ENCODE measurements around the gene ABHD8. TPM values are rescaled to one million over a fixed set of nuclear protein-coding genes. Genes with fewer than 3 reads are reported as not detected.

The ABHD8 gene
- total and polyA plus RNA-seq, 8 donors = 4.9 to 28.1 (median 10.9) TPM

GRCh38 chr19:17266026-17266425, 37.2 kb downstream of the ABHD8 start:
- TF ChIP-seq CTCF (IDR thresholded peaks at IDR 0.05) (no peak), POLR2A (IDR thresholded peaks at IDR 0.05) (no peak), POLR2AphosphoS5 (IDR thresholded peaks at IDR 0.05) (no peak), EP300 (IDR thresholded peaks at IDR 0.05) (no peak)
- Histone ChIP-seq H3K4me1 (peaks cover 6 to 20% (median 17%) of the 10 kb centered on the region in 4 donors), H3K36me3 (peaks cover 5 to 25% (median 25%) of the 10 kb centered on the region in 4 donors), H3K27ac (peak overlapping the region in 3 of 5 donors; percentile 77 to 84 (median 82)), H3K9me3 (no peaks in the 10 kb centered on the region), H3K4me3 (no peak overlapping the region), H3K27me3 (no peaks in the 10 kb centered on the region)
- intact Hi-C loops (cut with DNase I; ENCODE audit: low total_unique reads) = no loop called here
- 87 to 92% (median 89%) methylated on average over 7 of the region's 7 CpGs for WGBS, 5 donors
- no peak for DNase-seq

- peak within 1 kb of the TSS in 4 of 5 donors; percentile 36 to 55 (median 49) for H3K27ac ChIP-seq
- peak in 1 of 3 donors; percentile 25 for TF ChIP-seq POLR2AphosphoS5 (IDR thresholded peaks at IDR 0.05)
- TF ChIP-seq CTCF (IDR thresholded peaks at IDR 0.05) = no peak
- intact Hi-C loops (cut with DNase I; ENCODE audit: low total_unique reads) = no loop called here
- H3K4me3 ChIP-seq = peak within 1 kb of the TSS; percentile 13 to 38 (median 28)
- H3K27me3 ChIP-seq = no peaks in the 10 kb centered on the region
- peaks cover 0 to 11% (median 11%) of the 10 kb centered on the region in 4 donors for H3K36me3 ChIP-seq
- H3K4me1 ChIP-seq = peaks cover 6 to 24% (median 17%) of the 10 kb centered on the region in 4 donors
- DNase-seq = peak in 1 of 2 donors; percentile 59
- WGBS, 5 donors = 32 to 48% (median 38%) methylated on average over 5 of the region's 5 CpGs
- peaks cover 0 to 4% (median under 1%) of the 10 kb centered on the region in 4 donors for H3K9me3 ChIP-seq
These were observed 38.6 kb downstream of the ABHD8 start, which contains the start of gene USHBP1 for GRCh38 chr19:17264641-17264979. TSS of gene USHBP1 (minus strand) at chr19:17264745. CDS start at chr19:17264299, 446 bp downstream.

GRCh38 chr19:17263712-17264640, 39.2 kb downstream of the ABHD8 start:
- TF ChIP-seq POLR2A (IDR thresholded peaks at IDR 0.05) (no peak), POLR2AphosphoS5 (IDR thresholded peaks at IDR 0.05) (no peak), CTCF (IDR thresholded peaks at IDR 0.05) (no peak), EP300 (IDR thresholded peaks at IDR 0.05) (no peak)
- H3K36me3 ChIP-seq = peaks cover 0 to 4% (median 4%) of the 10 kb centered on the region in 4 donors
- peak overlapping the region in 4 of 5 donors; percentile 36 to 55 (median 49) for H3K27ac ChIP-seq
- peaks cover 0 to 9% (median 4%) of the 10 kb centered on the region in 4 donors for H3K9me3 ChIP-seq
- WGBS, 5 donors = 75 to 90% (median 83%) methylated on average over 20 to 23 of the region's 23 CpGs
- peak overlapping the region; percentile 13 to 38 (median 28) for H3K4me3 ChIP-seq
- no peak for DNase-seq
- no peaks in the 10 kb centered on the region for H3K27me3 ChIP-seq
- H3K4me1 ChIP-seq = peaks cover 6 to 24% (median 17%) of the 10 kb centered on the region in 4 donors
- intact Hi-C loops (cut with DNase I; ENCODE audit: low total_unique reads) = no loop called here

GRCh38 chr19:17262557-17262956, 40.7 kb downstream of the ABHD8 start:
- Histone ChIP-seq H3K27me3 (no peaks in the 10 kb centered on the region), H3K4me3 (peak overlapping the region in 1 of 4 donors; percentile 38), H3K36me3 (no peaks in the 10 kb centered on the region), H3K27ac (no peak overlapping the region), H3K4me1 (peaks cover 0 to 9% (median 3%) of the 10 kb centered on the region in 4 donors), H3K9me3 (peaks cover 0 to 9% (median 4%) of the 10 kb centered on the region in 4 donors)
- no peak for DNase-seq
- TF ChIP-seq POLR2A (IDR thresholded peaks at IDR 0.05) (no peak), CTCF (IDR thresholded peaks at IDR 0.05) (no peak), EP300 (IDR thresholded peaks at IDR 0.05) (no peak), POLR2AphosphoS5 (IDR thresholded peaks at IDR 0.05) (no peak)
- WGBS, 5 donors = 65 to 85% (median 80%) methylated on average over 6 to 16 of the region's 16 CpGs
- intact Hi-C loops (cut with DNase I; ENCODE audit: low total_unique reads) = no loop called here
